Non-pigmented ciliary epithelial cell (primary cell): ENCODE measurements around the gene GRID1.
"Not testable (repeated sequence)": the region's sequence is repeated elsewhere in the genome, so short reads cannot be mapped to it uniquely, and the experiment has no call there.

ENCODE experiments used
- DNase-seq: peaks from one replicate; pipeline ENCODE4 v3.0.0-alpha.2; 2010; ENCODE audit warnings: low read depth

The GRID1 gene

GRCh38 chr10:86104611-86105145 lies 261.9 kb downstream of the GRID1 start:
- no peak for DNase-seq

DNA sequence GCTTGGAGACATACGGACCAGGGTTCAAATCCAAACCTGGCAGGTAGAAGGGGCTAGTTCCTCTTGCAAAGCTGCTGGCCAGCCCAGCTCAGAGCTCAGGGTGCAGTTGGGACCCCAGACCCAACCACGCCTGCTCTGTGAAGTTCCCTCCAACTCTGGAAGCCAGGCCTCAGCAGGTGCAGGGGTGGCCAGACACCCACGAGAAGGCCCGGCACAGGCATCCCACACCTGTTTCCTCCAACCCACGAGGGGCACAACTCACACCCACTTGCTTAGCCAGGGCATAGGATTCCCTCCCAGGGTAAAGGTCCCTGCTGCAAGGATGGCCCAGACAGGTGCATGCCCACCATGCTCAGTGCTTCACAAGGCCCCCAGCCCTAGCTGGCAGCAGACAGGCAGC lies 262.4 kb downstream of the GRID1 start:
- DNase-seq = no peak

GRCh38 chr10:86103391-86104101 lies 263.0 kb downstream of the GRID1 start:
- DNase-seq = no peak

DNA sequence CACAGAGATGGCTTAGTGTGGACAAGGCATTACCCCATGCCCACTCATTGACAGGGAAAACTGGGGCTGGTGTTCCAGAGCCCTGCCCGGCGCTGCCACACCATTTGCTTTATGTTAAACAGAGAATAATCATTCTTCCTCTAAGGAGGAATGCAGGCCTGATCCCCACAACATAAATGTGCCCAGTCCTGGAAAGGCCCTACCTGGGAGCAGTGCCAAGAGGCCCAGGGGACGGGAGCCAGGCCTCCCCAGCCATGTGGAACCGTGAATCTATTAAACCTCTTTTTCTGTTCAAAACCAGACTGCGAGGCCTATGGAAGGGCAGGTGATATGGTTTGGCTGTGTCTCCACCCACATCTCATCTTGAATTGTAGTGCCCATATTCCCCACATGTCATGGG lies 264.1 kb downstream of the GRID1 start:
- no peak for DNase-seq

DNA sequence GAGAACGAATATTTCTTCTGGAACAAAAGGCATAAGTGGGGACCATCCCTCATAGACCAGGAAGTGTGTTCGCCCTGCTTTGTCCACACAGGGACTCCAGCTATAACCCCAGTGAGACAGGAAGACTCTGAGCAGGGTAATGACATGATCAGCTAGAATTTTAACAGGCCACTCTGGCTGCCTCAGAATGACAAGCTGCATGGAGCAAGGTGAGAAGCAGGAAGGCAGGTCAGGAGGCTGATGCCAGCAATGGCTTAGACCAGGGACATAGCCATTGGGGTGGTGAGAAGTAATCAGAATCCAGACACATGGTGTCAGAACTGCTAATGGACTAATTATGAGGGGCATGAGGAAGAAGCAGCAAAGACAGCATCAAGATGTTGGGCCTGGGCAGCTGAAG lies 264.6 kb downstream of the GRID1 start:
- no peak for DNase-seq

GRCh38 chr10:86100581-86101061 lies 266.0 kb downstream of the GRID1 start:
- no peak for DNase-seq

DNA sequence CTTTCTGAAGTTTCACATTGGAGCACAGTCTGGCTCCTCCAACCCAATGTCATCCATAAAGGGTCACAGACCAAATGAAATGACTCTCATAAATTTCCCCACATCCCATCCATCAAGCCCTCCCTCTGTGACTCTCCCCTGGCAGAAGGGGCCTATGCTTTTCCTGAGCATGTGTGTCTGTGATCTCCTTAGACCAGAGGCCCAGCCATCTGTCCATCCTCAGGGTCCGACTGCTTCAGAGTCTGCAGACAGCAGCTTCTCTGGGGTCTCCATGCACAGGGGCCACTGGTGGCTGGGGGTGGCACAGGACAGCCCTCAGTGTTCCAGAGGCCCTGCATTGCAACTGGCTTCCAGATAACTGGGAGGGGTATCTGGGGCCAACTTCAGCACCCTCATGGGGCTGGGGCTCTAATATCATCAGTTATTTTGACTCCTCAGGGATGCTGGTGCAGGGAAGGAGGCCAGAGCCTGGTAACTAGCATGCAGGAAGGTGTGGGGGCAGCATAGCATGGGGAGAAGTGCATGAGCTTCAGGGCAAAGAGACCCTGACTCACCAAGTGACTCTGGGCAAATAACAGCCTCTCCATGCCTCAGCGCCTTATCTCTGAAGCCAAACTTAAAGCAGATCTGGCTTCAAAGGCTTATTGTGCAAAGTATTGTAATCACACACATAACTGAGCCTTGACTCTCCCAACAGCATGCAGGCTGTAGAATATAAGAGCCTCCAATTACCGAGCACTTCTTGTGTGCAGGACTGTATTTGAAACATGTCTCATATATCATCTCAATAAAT lies 266.9 kb downstream of the GRID1 start:
- no peak for DNase-seq

DNA sequence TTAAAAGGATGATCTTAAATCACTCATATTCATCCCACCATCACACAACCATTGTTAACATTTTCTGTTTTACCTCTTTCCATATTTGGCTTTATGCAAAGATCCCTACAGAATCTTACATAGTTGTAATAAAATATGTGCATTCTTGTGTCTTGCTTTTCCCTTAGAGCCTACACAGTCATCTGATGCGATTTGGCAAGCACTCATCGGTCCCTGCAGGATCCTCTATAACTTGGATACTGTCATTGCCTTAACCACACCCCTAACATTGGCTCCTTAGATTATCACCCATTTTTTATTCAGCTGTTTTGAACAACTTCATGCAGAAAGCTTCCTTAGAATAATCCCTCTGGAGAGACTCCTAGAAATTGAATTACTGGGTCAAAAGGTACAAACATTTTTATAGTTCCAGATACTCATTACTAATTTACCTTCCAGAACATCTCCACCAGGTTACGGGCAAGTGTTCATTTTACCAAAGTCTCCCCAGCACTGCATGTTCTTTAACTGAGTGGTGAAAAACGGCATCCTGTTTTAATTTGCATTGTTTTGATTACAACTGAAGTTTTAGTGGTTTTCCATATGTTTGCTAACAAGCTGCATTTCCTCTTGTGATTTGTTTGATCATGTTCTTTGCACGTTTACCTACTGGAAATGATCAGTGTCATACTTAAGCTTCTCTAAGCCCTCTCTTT lies 268.3 kb downstream of the GRID1 start:
- no peak for DNase-seq

DNA sequence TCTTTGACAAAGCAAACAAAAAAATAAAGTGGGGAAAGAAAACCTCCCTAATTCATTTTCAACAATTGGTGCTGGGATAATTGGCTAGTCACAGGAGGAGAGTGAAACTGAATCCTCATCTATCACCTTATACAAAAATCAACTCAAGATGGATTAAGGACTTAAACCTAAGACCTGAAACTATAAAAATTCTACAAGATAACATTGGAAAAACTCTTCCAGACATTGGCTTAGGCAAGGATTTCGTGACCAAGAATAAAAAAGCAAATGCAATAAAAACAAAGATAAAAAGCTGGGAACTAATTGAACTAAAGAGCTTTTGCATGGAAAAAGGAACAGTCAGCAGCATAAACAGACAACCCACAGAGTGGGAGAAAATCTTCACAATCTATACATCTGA lies 271.5 kb downstream of the GRID1 start:
- DNase-seq = not testable (repeated sequence)

GRCh38 chr10:86092311-86092710 lies 274.3 kb downstream of the GRID1 start:
- not testable (repeated sequence) for DNase-seq

DNA sequence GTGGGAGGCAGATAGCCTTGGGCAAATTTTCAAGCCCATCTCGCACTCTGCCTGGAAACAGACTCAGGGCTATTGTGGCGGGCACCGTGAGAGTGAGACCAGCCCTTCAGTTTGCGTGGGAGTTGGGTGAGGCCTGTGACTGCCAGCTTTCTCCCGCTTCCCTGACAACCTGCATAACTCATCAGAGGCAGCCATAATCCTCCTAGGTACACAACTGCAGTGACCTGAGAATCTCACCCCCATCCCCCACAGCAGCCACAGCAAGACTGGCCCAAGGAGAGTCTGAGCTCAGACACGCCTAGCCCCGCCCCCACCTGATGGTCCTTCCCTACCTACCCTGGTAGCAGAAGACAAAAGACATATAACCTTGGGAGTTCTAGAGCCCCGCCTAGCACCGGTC lies 275.4 kb downstream of the GRID1 start:
- DNase-seq = no peak

GRCh38 chr10:86090807-86091206 lies 275.8 kb downstream of the GRID1 start:
- no peak for DNase-seq

- no peak for DNase-seq
These were observed 278.9 kb downstream of the GRID1 start for GRCh38 chr10:86087716-86088115.

DNA sequence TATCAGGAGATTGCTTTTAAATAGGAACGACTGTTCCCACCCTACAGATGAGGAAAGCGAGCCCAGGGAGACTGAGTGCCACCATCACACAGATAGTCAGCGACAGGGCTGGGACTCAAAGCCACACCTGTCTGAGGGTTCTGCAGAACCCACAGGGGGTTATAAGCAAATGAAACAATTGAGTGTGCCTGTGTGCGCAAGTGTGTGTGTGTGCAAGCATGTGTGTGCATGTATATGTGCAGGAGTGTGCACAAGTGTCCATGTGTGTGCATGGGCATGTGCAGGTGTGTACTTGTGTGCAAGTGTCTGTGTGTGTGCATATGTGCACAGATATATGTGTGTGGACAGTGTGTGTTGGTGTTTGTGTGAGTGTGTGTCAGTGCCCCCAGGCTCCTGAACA lies 280.2 kb downstream of the GRID1 start:
- no peak for DNase-seq

DNA sequence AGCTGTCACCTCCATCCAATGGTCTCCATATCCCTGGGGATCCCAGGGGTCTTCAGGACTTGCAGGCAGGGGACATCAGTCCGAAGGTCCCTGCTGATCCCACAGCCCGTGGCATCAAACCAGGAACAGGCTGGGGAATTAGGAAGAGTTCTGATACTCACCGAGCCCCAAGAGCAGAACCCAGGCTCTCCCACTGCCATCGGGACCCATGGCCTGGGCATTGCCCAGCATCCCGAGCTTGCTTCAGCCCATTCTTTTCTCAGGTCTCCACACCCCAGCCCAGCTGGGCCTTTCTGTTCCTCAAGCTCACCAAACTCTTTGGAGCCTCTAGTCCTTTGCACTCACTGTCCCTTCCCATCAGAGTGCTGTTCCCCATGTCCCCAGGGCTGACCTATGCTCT lies 280.9 kb downstream of the GRID1 start:
- DNase-seq = no peak

GRCh38 chr10:86085136-86085535 lies 281.5 kb downstream of the GRID1 start:
- DNase-seq = no peak

DNA sequence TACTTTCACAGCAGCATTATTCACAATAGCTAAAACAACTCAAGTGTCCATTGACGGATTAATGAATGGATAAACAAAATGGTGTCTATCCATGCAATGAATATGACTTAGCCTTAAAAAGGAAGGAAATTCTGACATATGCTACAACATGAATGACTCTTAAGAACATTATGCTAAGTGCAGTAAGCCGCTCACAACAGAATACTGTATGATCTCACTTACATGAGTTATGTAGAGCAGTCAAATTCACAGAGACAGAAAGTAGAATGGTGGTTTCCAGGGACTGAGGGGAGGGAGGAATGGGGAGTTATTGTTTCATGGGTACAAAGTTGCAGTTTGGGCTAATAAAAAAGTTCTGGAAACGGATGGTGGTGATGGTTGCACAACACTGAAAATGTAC lies 282.0 kb downstream of the GRID1 start:
- DNase-seq = no peak

GRCh38 chr10:86083664-86084175 lies 282.9 kb downstream of the GRID1 start:
- DNase-seq = no peak

- DNase-seq = no peak
These were observed 283.4 kb downstream of the GRID1 start for GRCh38 chr10:86083206-86083605.

- no peak for DNase-seq
These were observed 284.0 kb downstream of the GRID1 start for GRCh38 chr10:86082556-86082955.

GRCh38 chr10:86079088-86079487 lies 287.5 kb downstream of the GRID1 start:
- DNase-seq = no peak

DNA sequence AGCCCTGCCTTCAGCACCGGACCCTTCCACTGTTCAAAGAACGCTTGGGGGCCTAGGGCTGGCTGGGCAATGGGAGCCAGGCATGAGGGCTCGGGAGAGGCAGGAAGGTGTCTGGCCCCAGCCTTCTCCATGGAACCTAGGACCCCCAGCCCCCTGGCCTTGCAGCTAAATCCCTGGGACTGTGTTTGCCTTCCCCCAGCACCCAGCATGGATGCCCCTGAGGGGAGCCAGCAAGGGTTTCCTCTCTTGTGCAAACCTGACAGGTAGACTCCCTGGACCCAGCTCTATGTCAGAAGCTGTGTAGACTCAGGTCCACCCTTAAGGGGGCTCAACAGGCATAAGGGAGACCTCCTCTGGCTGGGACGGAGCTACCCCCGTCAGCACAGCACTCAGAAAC lies 288.0 kb downstream of the GRID1 start:
- no peak for DNase-seq
